ENCODE data around the gene TMEM18.
"Not testable (repeated sequence)": the region's sequence is repeated elsewhere in the genome, so short reads cannot be mapped to it uniquely, and the experiment has no call there.

Gene TMEM18

DNA sequence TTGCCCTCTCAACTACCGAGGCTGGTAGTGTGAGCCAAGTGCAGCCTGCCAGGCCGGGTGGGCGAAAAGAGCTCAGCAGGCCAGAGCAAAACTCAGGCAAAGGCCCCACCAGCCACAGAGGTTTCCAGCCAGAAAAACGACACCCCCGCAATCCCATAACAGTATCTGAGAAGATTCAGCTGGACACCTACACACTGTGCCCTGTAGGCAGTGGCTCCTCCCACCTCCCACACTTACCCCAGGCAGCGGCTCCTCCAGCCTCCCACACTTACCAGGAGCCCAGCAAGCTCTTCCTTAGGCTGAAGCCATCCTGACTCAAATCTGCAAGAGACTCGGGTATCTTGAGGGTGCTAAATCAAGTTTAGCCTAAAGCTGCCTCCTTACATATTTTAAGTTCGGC lies 15.6 kb upstream of the TMEM18 start:
- DNase-seq = no peak

DNA sequence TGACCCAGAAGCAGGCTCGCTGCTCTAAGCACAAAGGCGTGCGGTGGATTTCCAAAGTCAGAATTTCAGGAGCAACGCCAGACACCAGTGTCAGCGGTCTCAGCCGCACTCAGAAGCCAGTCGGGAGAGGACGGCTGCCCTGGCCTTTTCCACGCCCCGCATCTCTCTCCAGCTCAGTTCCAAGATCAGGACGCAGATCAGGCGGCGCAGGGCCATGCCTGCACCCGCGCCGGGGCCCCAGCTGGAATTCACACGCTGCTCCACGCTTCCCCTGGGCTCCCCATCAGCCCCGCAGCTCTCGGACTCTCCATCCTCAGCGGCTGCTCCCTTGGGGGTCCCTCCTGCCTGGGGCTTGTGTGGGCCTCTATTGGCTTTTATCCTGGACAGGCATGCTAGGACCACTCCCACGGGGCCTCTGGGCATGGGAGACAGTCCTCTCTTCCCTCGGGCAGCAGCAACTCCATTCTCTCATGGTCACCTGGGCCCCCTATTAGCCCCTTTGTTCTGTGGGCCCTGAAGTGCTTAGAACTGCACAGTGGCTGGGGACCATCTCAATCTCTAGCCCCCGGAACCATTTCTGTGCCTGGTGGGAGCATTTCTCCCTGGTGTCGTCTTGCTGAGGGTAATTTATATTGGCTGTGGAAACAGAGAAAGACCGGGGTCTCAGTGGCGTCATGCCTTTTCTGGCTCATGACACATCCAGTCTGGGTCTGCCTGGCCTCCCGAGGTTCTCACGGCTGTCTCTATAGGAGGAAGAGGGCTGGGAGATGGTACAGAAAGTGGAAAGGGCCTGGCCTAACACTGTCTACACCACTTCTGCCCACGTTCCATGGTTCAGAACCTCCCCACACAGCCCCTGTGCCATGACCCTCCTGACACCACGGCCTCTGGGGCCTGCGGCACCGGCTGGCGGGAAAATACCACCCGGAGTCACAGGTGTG lies 14.9 kb upstream of the TMEM18 start:
- no peak for DNase-seq

DNA sequence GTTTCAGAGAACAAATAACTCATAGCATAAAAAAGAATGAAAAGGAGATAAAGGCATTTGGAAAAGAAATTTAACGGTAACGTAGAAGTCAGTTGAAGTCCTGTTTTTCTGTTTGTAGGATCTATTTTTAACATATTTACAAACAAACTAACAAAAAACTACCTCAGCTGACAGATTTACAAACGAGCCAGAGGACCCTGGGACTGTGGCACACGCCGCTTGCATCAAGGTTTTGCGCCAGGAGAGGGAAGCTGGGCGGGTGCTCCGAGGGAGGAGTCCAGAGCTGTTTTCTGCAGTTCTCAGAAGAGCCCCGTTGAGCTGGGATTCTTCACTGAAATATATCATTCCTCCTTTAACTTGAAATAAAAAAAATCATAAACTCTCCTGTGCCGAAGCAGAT lies 13.6 kb upstream of the TMEM18 start:
- no peak for DNase-seq

DNA sequence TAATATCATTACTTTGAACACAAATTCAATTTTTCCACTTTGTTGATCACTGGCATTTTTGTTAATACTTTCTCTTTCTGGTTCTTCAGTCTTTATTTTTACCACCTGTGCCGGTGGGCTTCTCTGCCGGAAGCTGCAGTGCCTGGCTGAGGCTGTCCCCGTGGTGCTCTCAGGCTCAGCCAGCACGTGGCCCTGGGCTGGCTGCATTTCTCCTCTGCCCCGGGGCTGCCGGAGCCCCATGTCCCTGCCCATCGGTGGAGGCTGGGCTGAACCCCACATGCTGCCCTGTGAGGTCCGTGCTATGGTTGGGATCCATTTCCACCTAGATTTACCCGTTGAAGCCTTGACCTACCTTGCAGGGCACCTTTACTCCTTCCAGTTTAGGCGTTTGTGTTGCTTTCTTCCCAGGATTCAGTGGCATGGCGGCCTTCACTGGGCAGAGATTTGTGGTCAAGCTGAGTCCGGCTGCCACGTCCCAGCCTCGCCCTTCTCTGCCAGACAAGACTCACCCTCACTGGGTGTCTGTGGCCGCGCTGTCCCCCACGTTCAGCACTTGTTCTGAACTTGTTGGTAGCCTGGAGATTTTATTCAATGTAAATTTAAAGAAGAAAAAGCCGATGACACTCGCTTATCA lies 12.8 kb upstream of the TMEM18 start:
- DNase-seq = no peak

DNA sequence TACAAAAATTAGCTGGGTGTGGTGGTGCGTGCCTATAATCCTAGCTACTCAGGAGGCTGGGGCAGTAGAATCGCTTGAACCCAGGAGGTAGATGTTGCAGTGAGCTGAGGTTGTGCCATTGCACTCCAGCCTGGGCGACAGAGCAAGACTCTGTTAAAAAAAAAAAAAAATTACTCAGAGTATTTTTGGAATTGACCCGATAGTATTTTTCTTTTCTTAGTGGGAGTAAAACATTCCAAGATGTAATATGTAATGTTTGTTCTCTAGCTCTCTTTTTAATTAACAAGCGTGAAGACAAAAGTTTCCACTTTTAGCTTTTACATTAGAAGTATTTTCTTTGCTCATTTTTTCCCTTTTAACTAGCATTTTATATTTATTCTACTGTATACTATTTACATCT lies 12.0 kb upstream of the TMEM18 start:
- no peak for DNase-seq

DNA sequence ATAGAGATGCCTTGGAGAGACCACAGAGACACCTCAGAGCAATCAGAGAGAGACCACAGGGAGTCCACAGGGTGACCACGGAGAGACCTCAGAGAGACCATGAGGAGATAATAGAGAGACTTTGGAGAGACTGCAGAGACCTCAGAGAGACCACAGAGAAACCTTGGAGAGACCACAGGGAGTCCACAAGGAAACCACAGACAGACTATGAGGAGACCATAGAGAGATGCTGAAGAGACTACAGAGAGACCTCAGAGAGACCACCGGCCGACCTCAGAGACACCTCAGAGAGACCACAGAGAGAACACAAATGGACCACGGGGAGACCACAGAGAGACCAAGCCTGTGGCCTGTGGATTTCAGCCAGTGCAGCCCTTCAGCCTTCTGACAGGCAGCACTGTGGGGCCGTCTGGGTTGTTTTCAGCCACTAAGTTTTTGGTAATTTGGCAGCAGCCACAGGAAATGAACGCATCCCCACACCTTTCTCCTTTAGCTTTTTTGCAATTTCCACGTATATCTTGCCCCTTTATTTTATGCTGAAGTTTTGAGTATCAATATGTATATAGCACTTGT lies 11.4 kb upstream of the TMEM18 start:
- no peak for DNase-seq

DNA sequence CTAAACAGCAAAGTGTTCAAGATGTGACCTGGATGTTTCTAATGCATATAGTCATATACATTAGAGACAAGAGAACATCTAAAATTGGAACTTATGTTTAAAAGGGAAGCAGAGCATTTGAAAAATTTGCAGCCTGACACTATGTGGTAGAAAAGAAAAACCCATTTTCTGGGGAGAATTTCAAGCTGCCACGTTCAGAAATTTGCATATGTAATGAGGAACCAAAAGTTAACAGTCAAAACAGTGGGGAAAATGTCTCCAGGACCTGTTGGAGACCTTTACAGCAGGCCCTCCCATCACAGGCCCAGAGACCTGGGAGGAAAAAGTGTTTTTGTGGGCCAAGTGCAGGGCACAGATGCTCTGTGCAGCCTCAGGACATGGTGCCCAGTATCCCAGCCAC lies 8.2 kb upstream of the TMEM18 start:
- no peak for DNase-seq

DNA sequence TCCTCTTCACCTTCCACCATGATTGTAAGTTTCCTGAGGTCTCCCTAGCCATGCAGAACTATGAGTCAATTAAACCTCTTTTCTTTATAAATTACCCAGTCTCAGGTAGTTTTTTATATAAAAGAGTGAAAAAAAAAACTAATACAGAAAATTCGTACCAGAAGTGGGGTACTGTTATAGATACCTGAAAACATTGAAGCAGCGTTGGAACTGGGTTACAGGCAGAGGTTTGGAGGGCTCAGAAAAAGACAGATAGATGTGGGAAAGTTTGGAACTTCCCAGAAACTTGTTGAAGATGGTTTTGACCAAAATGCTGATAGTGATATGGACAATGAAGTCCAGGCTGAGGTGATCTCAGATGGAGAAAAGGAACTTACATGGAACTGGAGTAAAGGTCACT lies 7.7 kb upstream of the TMEM18 start:
- DNase-seq = not testable (repeated sequence)

DNA sequence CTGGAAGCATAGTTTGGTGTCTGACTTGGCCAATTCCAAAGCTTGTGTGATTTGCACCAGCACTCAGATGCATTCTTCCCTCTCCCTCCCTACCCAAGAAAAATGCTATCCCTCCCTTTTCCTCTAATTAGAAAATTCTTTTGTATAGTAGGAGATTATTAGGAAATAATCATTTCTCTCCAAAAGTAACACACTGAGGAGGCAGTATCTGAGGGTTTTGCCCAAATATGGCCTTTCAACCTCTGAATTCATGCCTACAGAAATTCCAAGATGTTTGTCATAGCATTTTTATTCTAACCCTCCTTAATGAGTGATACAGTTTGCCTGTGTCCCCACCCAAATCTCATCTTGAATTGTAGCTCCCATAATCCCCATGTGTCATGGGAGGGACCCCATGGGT lies 5.0 kb upstream of the TMEM18 start:
- no peak for DNase-seq

DNA sequence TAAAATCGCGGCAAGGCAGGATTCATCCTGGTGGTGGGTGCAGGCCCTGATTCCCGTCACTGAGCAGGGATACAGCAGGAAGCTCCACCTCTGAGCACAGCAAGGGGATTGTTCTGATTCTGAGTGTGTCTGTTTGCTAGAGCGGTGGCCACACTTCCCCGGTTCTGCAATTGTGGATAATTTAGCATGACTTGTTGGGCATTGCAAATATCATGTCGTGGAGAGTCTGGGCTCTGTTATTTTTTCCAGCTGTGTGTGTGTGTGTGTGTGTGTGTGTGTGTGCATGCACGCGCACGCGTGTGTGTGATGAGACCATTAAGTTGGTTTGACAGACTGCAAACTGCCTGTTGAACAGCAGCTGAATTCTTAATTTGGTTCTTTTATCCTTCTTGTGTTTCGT lies 4.1 kb upstream of the TMEM18 start:
- no peak for DNase-seq

DNA sequence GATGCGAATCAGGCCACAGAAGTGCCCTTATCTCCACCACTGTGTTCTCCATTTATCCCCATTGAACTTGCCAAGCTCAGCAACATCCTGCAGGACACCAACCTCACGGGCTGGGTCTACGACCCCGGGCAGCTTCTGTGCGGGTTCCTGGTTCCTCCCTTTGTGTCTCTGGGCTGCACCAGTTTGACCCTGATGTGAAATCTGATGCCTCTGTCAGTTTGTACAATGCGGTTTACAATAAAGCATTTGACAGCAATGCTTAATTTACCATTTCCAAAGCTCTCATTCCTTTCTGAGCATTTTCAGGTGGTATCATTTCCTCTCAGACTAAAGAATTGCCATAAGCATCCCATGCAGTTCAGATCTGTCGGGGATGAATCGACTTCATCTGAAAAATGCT lies 3.3 kb upstream of the TMEM18 start:
- no peak for DNase-seq

DNA sequence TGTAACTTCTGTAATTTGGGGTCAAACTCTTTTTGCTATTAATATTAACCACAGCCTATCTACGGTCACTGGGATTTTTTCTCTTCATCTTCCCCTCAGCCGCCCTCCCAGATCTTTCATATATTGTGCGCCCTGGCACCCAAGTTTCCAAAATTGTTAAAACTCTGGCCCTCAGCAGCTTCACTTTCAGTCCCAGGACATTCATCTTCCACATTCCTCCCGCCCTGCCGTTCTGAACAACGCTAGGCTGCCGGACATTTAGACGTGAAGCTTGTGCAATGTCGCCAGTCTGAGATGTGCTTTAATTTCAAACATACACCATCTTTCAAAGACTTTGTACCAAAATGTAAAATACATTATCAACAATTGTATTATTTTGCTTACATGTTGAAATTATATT lies 1.8 kb upstream of the TMEM18 start:
- no peak for DNase-seq

DNA sequence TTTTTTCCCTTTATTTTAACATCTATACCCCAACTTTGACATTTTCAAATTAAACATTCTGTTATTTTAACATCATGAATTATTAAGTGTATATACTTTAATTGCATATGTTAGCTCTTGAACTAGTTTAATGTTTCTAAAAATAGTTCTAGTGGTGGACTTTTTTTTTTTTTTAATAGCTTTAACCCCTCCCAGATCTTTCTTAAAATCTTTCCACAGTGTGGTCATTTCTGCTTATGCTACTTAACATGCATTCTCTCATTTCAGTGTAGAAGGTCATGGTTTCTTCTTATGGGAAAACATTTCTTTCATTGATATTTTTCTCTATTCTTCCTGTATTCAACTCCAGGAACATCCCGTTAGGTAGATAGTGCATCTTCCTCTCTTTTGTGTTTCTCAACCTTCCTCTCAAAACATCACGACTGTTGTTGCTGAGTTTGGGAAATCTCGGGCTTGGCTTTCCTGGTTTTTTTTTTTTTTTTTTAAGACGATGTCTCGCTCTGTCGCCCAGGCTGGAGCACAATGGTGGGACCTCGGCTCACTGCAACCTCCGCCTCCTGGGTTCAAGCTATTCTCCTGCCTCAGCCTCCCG lies 849 bp upstream of the TMEM18 start:
- no peak for DNase-seq

DNA sequence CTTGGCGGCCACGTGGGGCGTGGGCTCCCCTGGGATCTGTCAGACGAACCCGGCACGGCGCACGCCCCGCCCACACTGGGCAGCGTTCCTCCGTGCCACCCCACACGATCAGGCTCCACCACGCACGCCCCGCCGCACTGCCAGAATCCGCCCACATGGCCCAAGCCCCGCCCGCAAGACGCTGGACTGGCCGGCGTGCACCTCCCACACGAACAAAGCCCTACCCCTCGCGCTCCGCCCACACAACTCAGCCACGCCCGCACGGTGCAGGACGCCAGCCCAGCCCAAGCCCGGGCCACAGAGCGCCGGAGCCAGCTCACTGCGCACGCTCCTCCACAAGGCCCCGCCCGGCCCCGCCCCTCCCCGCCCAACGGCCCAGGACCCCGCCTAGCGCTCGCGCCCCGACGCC lies 555 bp downstream of the TMEM18 start:
- peak; percentile 100 for DNase-seq

DNA sequence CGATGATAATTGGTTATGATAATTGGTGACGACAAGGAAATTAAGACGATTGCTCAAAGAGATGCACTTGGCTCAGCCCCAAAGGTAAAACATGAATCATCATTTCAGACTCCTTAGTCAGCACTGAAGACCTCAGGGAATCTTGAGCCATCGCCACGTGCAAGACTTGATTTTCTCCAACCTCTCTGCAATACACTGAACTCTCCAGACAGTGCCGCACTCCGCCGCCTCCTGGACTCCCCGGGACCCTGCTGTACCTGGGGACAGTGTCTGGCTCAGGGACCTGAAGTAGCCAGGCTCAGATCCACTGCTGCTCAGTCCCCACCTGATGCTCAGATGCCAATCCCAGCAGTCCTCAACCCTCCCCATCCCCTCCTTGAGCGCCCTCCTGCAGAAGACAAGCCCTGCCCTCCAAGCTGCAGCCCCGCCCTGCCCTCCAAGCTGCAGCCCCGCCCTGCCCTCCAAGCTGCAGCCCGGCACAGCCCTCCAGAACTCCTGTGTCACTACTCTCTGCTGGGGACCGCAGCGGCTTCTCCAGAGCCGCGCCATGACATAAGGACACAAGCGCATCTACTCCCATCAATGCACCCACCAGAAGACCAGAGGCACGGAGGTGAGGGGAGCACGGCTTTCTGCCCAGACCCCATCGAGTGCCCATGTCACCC lies 1.1 kb downstream of the TMEM18 start:
- DNase-seq = peak; percentile 95

DNA sequence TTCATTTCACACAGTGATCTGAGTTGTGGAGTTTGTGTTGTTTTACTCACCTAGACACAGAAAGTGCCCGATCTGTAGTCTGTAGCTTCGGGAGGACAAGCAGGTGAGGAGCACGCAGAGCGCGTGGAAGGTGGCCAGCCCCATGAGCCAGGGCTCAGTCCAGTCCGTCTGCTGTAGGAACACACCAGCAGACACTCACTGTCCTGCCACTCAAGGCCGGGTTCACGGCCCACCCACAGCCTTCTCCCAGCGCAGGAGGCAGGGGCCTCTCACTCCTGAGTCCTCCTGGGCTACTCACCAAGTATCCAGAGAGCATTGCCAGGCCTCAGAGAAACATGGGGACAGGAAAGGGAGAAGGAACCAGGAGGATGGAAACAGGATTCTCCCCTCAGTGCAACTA lies 1.7 kb downstream of the TMEM18 start:
- DNase-seq = no peak

DNA sequence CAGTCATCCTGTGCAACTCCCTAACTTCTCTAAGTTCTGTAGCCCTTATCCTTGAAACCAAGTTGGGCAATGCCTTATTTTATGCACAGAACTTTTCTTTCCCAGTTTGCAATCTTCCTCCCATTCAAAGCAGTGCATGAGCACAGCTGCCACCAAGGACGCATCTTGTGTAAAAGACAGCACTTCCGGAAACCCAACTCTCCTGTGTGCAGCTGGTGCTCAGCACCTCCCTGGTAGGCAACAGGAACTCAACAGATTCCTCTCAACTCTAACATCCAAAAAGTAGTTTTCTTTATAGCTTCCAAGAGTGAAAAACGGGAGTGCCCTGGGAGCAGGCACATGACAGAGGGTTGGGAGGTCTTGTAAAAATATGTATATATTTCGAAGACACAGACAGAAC lies 2.2 kb downstream of the TMEM18 start:
- DNase-seq = no peak

DNA sequence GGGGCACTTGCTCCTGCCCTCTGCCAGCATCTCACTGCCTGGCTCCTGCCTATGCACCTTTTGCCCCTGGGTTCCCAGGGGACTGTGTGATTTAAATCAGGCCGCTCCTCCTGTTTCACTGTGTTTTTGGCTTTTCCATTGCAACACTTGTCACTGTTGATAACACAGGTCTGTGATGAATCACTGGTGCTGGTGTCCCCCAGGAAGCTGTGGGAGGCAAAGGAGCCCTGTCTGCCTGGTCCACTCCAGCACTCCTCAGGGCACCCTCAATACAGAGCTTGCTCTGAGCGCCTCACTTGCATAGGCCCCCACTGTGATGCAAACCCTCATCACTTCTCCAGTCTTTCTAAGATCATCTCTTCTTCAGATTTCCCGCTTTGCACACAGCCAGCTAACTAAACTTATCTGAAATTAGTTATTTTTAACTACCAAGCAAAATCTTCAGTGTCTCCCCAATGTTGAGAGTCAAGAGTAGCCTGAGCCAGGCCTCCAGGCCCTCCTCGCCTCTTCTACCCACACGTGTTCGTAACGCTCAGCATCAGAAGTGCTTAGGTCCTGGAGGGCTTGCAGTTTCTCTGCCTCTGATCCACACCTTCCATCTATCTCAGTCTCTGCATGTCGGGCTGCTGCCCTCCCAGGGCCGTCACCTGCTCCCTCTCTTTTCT lies 2.8 kb downstream of the TMEM18 start:
- DNase-seq = no peak

DNA sequence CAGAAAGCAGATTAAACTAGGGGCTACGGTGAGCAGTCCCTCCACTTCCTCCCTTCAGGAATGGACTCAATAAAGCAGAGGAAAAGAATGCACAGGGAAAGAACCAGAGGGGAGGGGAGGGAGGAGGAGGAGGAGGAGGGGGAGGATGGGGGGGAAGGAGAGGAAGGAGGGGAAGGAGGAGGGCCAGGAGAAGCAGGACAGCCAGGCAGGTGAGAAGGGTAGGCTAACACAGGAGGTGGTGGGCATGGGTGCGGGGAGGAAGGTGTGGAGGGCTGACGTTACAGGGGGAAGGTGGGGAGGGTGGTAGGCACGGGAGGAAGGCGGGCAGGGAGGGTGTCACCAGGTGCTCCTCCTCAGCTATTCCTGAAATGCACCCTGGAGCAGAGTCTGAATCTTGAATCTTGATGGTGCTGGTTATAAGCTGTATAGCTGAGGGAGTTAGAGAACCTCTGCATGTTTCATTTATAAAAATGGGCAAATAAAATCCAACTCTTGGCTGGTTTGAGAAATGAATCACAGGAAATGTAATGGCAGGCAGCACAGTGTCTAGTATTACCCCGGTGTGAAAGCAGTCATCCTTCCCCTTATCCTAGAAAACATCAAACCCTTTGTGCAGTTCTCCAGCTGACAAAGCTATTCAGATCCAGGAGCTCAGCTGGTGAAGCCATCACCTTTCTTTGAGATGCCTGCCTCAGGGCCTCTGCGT lies 3.4 kb downstream of the TMEM18 start:
- DNase-seq = no peak

DNA sequence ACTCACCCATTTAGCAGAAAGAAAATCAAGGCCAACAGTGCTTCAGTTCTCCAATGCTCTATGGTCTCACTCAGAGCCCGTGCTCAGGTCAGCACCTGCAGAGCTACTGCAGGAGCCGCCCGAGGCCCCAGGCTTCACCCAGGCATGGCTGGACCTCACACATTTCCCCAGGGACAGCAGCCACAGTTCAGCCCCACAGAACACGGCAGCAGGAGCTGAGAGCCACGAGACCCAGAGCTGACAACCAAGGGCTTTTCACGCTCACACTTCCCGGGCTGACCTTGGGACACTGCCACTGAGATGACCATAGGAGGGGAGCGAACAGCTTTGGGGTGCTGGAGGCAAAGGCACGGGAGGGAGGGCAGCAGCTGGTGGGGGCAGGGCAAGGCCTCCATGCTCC lies 4.2 kb downstream of the TMEM18 start:
- no peak for DNase-seq

DNA sequence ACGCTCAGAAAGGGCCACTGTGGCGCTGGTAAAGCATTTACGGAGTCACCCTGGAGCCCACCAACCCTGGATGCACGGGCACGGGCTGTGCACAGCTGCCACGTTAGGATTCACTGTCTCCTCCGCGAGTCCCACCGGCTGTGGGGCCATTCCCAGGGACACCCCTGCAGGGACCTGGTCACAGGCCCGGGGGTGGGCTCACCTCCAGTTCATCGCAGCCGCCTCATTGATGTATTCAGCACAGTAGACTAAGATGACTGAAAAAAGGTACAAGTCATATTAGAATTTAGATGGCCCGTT lies 4.7 kb downstream of the TMEM18 start:
- no peak for DNase-seq
